ENCODE measurements around the gene DUOX1.

DNA sequence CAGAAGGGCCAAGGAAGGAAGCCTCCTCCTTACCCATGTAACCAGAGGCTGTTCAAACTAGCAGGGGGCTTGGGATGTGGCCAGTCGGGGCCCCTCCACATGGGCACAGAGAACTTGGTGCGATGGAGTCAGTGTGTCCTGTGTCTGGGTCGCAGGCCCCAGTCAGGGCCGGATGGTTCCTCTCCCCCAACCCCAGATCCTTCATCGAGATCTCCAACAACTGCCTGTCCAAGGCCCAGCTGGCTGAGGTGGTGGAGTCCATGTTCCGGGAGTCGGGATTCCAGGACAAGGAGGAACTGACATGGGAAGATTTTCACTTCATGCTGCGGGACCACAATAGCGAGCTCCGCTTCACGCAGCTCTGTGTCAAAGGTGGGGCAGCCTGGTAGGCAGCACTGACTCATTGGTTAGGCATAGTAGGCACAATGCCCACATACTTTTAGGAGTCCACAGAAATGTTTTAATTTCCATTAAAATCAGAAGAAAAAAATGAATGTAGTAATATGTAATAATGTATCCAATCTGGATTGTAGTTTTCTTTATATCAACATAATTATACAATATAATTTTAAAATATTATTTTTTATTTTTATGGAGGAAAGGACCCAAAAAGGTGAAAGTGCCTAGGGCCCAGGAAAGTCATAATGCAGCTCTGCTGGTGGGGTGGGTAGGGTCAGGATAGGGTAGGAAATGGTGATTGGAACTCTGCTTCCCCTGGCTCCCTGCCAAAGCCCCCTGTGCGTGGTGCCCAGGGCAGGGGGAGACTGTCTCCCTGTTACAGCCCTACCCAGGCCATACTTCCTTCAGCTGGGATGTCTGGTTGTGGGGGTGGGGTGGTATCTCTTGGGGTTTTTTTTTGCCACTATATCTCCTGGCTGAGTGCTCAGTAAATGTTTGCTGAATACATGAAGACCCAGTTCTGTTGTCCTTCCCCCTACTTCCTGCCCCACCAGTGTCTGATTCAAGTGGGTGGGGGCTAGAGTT, 18.6 kb downstream of the DUOX1 start:
- no peak for TF ChIP-seq CTCF (IDR thresholded peaks at IDR 0.05; ENCODE audit: insufficient read depth, low read depth, low read length)
- no peak for TF ChIP-seq EZH2 (IDR thresholded peaks at IDR 0.05; ENCODE audit: insufficient read depth, low read length)

All from astrocyte (in vitro differentiated cells and primary cell).